Activated T-cell treated with anti-CD3 and anti-CD28 coated beads, Interleukin-2, amount 50 U/mL, for 72 hours (primary cell): ENCODE data around the gene ZBTB7C. TPM values are rescaled to one million over a fixed set of nuclear protein-coding genes. Genes with fewer than 3 reads are reported as not detected.

Experiments
- ATAC-seq, 2 donors: fragments of 150-1000 bp; cut with Tn5 transposase; replicated peaks in 1 of 2; 2 replicates each; pipeline ENCODE4 v1.10.0; 2021; ENCODE audit warnings: moderate library complexity in 2 of 2, mild to moderate bottlenecking in 1 of 2
- DNase-seq, 2 donors: peaks; one replicate each; pipeline ENCODE4 v3.0.0; 2021 to 2022; ENCODE audit warnings: mixed read lengths in 1 of 2
- H3K27ac Mint-ChIP-seq: one replicate; pipeline ENCODE4 v1.8.0; 2022; ENCODE audit warnings: mild to moderate bottlenecking, moderate library complexity, mixed read lengths
- H3K27me3 Mint-ChIP-seq: one replicate; pipeline ENCODE4 v1.8.0; 2022; ENCODE audit warnings: low read depth, mixed read lengths
- H3K36me3 Mint-ChIP-seq, 2 donors: one replicate each; pipeline ENCODE4 v1.8.0; 2022; ENCODE audit warnings: mixed read lengths in 2 of 2, mild to moderate bottlenecking in 1 of 2; ENCODE audit not compliant: insufficient read depth in 2 of 2
- H3K4me1 Mint-ChIP-seq: one replicate; pipeline ENCODE4 v1.8.0; 2022; ENCODE audit warnings: low read depth, mixed read lengths
- H3K4me3 Mint-ChIP-seq, 2 donors: one replicate each; pipeline ENCODE4 v1.8.0; 2022; ENCODE audit warnings: mild to moderate bottlenecking in 2 of 2, mixed read lengths in 2 of 2, moderate library complexity in 2 of 2
- H3K9me3 Mint-ChIP-seq, 2 donors: one replicate each; pipeline ENCODE4 v1.8.0; 2022; ENCODE audit warnings: mixed read lengths in 2 of 2
- total RNA-seq, 2 donors: library from RNA; stranded (reverse); gene quantifications; one replicate each; pipeline ENCODE4 v1.2.3, GENCODE V29; 2022

Gene ZBTB7C
- total RNA-seq, 2 donors from 2014 or later: 0.05 TPM; not detected in 1

- H3K27me3 Mint-ChIP-seq: peaks cover 40% of the 10 kb centered on the region
- H3K4me1 Mint-ChIP-seq: peaks cover 6% of the 10 kb centered on the region
- H3K9me3 Mint-ChIP-seq: no peaks in the 10 kb centered on the region
- ATAC-seq (peak; percentile 86 to 87), DNase-seq (peak; percentile 47 to 54)
- no peak overlapping the region for H3K27ac Mint-ChIP-seq
- no peaks in the 10 kb centered on the region for H3K36me3 Mint-ChIP-seq
- H3K4me3 Mint-ChIP-seq: peak overlapping the region; percentile 78 to 82
Observed at GRCh38 chr18:48007955-48008701, 401.1 kb downstream of the ZBTB7C start.

- Mint-ChIP-seq H3K27ac (no peak overlapping the region), H3K36me3 (no peaks in the 10 kb centered on the region), H3K4me1 (peaks cover 6% of the 10 kb centered on the region), H3K27me3 (peaks cover 36% of the 10 kb centered on the region), H3K9me3 (no peaks in the 10 kb centered on the region), H3K4me3 (no peak overlapping the region)
- ATAC-seq (no peak), DNase-seq (no peak)
Observed at GRCh38 chr18:48007381-48007780, 401.8 kb downstream of the ZBTB7C start.

- DNase-seq (no peak), ATAC-seq (no peak)
- H3K36me3 Mint-ChIP-seq: no peaks in the 10 kb centered on the region
- H3K4me1 Mint-ChIP-seq: peaks cover 6% of the 10 kb centered on the region
- no peaks in the 10 kb centered on the region for H3K9me3 Mint-ChIP-seq
- H3K27me3 Mint-ChIP-seq: peaks cover 30% of the 10 kb centered on the region
- no peak overlapping the region for H3K27ac Mint-ChIP-seq
- peak overlapping the region; percentile 53 to 62 for H3K4me3 Mint-ChIP-seq
Observed at GRCh38 chr18:48006415-48007175, 402.6 kb downstream of the ZBTB7C start.

GRCh38 chr18:48004577-48004976, 404.6 kb downstream of the ZBTB7C start:
- H3K27me3 Mint-ChIP-seq: peaks cover 15% of the 10 kb centered on the region
- no peaks in the 10 kb centered on the region for H3K36me3 Mint-ChIP-seq
- no peak for ATAC-seq
- peaks cover 11% of the 10 kb centered on the region for H3K4me1 Mint-ChIP-seq
- no peak overlapping the region for H3K4me3 Mint-ChIP-seq
- H3K9me3 Mint-ChIP-seq: no peaks in the 10 kb centered on the region
- H3K27ac Mint-ChIP-seq: no peak overlapping the region
- no peak for DNase-seq

GRCh38 chr18:48003426-48004349, 405.5 kb downstream of the ZBTB7C start:
- Mint-ChIP-seq H3K27ac (no peak overlapping the region), H3K4me1 (peaks cover 9% of the 10 kb centered on the region), H3K27me3 (peaks cover 9% of the 10 kb centered on the region), H3K9me3 (no peaks in the 10 kb centered on the region), H3K36me3 (no peaks in the 10 kb centered on the region), H3K4me3 (no peak overlapping the region)
- ATAC-seq: no peak
- DNase-seq: no peak

GRCh38 chr18:48002933-48003365, 406.2 kb downstream of the ZBTB7C start:
- peaks cover 8% of the 10 kb centered on the region for H3K27me3 Mint-ChIP-seq
- no peaks in the 10 kb centered on the region for H3K36me3 Mint-ChIP-seq
- H3K4me3 Mint-ChIP-seq: no peak overlapping the region
- DNase-seq (no peak), ATAC-seq (no peak)
- H3K4me1 Mint-ChIP-seq: peaks cover 6% of the 10 kb centered on the region
- H3K9me3 Mint-ChIP-seq: no peaks in the 10 kb centered on the region
- H3K27ac Mint-ChIP-seq: no peak overlapping the region

- Mint-ChIP-seq H3K27me3 (no peaks in the 10 kb centered on the region), H3K9me3 (peaks cover 0 to 5% of the 10 kb centered on the region in 2 donors), H3K27ac (no peak overlapping the region), H3K36me3 (peaks cover 3 to 5% of the 10 kb centered on the region in 2 donors), H3K4me3 (no peak overlapping the region), H3K4me1 (peaks cover 6% of the 10 kb centered on the region)
- ATAC-seq (no peak), DNase-seq (no peak)
Observed at GRCh38 chr18:48000701-48001100, 408.5 kb downstream of the ZBTB7C start.

- DNase-seq (no peak), ATAC-seq (no peak)
- no peak overlapping the region for H3K27ac Mint-ChIP-seq
- H3K4me1 Mint-ChIP-seq: peaks cover 6% of the 10 kb centered on the region
- no peak overlapping the region for H3K4me3 Mint-ChIP-seq
- H3K27me3 Mint-ChIP-seq: no peaks in the 10 kb centered on the region
- peaks cover 0 to 5% of the 10 kb centered on the region in 2 donors for H3K9me3 Mint-ChIP-seq
- H3K36me3 Mint-ChIP-seq: peaks cover 3 to 5% of the 10 kb centered on the region in 2 donors
Observed at GRCh38 chr18:47999801-48000248, 409.4 kb downstream of the ZBTB7C start.

GRCh38 chr18:47997338-47997780, 411.8 kb downstream of the ZBTB7C start:
- Mint-ChIP-seq H3K4me3 (no peak overlapping the region), H3K9me3 (peaks cover 0 to 5% of the 10 kb centered on the region in 2 donors), H3K27me3 (no peaks in the 10 kb centered on the region), H3K4me1 (peaks cover 6% of the 10 kb centered on the region), H3K27ac (no peak overlapping the region), H3K36me3 (peaks cover 3 to 5% of the 10 kb centered on the region in 2 donors)
- no peak for ATAC-seq
- peak; percentile 15 to 46 for DNase-seq

GRCh38 chr18:47996091-47996541, 413.1 kb downstream of the ZBTB7C start:
- Mint-ChIP-seq H3K27me3 (no peaks in the 10 kb centered on the region), H3K9me3 (peaks cover 0 to 5% of the 10 kb centered on the region in 2 donors), H3K36me3 (peaks cover 3 to 5% of the 10 kb centered on the region in 2 donors), H3K4me3 (no peak overlapping the region), H3K27ac (no peak overlapping the region), H3K4me1 (peaks cover 6% of the 10 kb centered on the region)
- no peak for ATAC-seq
- no peak for DNase-seq

GRCh38 chr18:47995654-47996053, 413.5 kb downstream of the ZBTB7C start:
- H3K36me3 Mint-ChIP-seq: peaks cover 3 to 5% of the 10 kb centered on the region in 2 donors
- H3K4me3 Mint-ChIP-seq: no peak overlapping the region
- H3K9me3 Mint-ChIP-seq: peaks cover 0 to 5% of the 10 kb centered on the region in 2 donors
- DNase-seq (no peak), ATAC-seq (no peak)
- no peak overlapping the region for H3K27ac Mint-ChIP-seq
- H3K4me1 Mint-ChIP-seq: peaks cover 6% of the 10 kb centered on the region
- H3K27me3 Mint-ChIP-seq: no peaks in the 10 kb centered on the region

- H3K4me1 Mint-ChIP-seq: no peaks in the 10 kb centered on the region
- H3K36me3 Mint-ChIP-seq: peaks cover 3 to 5% of the 10 kb centered on the region in 2 donors
- peaks cover 0 to 5% of the 10 kb centered on the region in 2 donors for H3K9me3 Mint-ChIP-seq
- no peak overlapping the region for H3K27ac Mint-ChIP-seq
- no peak overlapping the region for H3K4me3 Mint-ChIP-seq
- DNase-seq (no peak), ATAC-seq (no peak)
- no peaks in the 10 kb centered on the region for H3K27me3 Mint-ChIP-seq
Observed at GRCh38 chr18:47993409-47993808, 415.8 kb downstream of the ZBTB7C start.
